ENCODE data around the gene SHTN1.

DNA sequence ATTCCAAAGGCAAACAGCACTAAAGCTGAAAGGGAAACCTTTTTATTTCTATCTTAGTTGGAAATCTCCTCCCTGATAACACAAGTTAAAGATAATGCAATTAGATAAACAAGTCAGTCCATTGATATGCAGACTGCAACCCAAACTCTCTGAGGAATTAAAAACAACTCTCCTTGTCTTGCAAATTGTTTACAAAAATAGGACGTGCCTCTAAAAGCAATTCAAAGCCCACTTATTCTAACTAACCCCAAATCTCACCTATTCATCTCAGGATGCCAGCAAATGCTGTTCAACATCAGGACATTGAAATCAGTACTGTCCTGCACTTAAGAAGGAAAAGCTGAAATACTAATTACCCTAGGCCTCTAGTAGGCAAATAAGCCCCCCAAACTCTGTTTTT, 12.8 kb downstream of the SHTN1 start:
- TF ChIP-seq, protein P1, sequence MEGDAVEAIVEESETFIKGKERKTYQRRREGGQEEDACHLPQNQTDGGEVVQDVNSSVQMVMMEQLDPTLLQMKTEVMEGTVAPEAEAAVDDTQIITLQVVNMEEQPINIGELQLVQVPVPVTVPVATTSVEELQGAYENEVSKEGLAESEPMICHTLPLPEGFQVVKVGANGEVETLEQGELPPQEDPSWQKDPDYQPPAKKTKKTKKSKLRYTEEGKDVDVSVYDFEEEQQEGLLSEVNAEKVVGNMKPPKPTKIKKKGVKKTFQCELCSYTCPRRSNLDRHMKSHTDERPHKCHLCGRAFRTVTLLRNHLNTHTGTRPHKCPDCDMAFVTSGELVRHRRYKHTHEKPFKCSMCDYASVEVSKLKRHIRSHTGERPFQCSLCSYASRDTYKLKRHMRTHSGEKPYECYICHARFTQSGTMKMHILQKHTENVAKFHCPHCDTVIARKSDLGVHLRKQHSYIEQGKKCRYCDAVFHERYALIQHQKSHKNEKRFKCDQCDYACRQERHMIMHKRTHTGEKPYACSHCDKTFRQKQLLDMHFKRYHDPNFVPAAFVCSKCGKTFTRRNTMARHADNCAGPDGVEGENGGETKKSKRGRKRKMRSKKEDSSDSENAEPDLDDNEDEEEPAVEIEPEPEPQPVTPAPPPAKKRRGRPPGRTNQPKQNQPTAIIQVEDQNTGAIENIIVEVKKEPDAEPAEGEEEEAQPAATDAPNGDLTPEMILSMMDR (IDR thresholded peaks at IDR 0.05), result no peak
- TF ChIP-seq EP300 (IDR thresholded peaks at IDR 0.05) (no peak), POLR2AphosphoS5 (IDR thresholded peaks at IDR 0.05) (no peak), POLR2A (IDR thresholded peaks at IDR 0.05) (no peak)

Data from stomach (tissue), 4 donors.